Measurements from ENCODE around the gene NRXN3. TPM values are rescaled to one million over a fixed set of nuclear protein-coding genes. Genes with fewer than 3 reads are reported as not detected.
"Not testable (repeated sequence)": the region's sequence is repeated elsewhere in the genome, so short reads cannot be mapped to it uniquely, and the experiment has no call there.

Gene NRXN3
- total RNA-seq, 6 experiments from 2014 or later, result 0.07 to 0.28 (median 0.11) TPM; not detected in 2

GRCh38 chr14:79011091-79011919 lies 841.1 kb downstream of the NRXN3 start:
- Mint-ChIP-seq H3K9me3 (no peaks in the 10 kb centered on the region), H3K27me3 (ENCODE audit: insufficient read depth) (no peaks in the 10 kb centered on the region), H3K27ac (peak overlapping the region; percentile 80), H3K36me3 (ENCODE audit: low read depth) (peaks cover 5% of the 10 kb centered on the region; the same call in 1 of the 2 replicates), H3K4me3 (peak overlapping the region; percentile 70), H3K4me1 (ENCODE audit: low read depth) (peaks cover 51% of the 10 kb centered on the region)
- peak; percentile 84 for TF ChIP-seq CTCF (IDR thresholded peaks at IDR 0.05)
- DNase-seq, result peak; percentile 78

- DNase-seq, result peak; percentile 56
- TF ChIP-seq CTCF (IDR thresholded peaks at IDR 0.05), result no peak
- peak overlapping the region; percentile 80 for H3K27ac Mint-ChIP-seq
- no peaks in the 10 kb centered on the region for H3K27me3 Mint-ChIP-seq (ENCODE audit: insufficient read depth)
- H3K36me3 Mint-ChIP-seq (ENCODE audit: low read depth), result peaks cover 5% of the 10 kb centered on the region; the same call in 1 of the 2 replicates
- H3K4me3 Mint-ChIP-seq, result peak overlapping the region; percentile 70
- no peaks in the 10 kb centered on the region for H3K9me3 Mint-ChIP-seq
- H3K4me1 Mint-ChIP-seq (ENCODE audit: low read depth), result peaks cover 57% of the 10 kb centered on the region
Measured at GRCh38 chr14:79011920-79012204, 841.7 kb downstream of the NRXN3 start.

GRCh38 chr14:79016828-79017505 lies 846.8 kb downstream of the NRXN3 start:
- H3K4me3 Mint-ChIP-seq, result no peak overlapping the region
- H3K9me3 Mint-ChIP-seq, result no peaks in the 10 kb centered on the region
- H3K27me3 Mint-ChIP-seq (ENCODE audit: insufficient read depth), result no peaks in the 10 kb centered on the region
- DNase-seq, result peak; percentile 88
- H3K36me3 Mint-ChIP-seq (ENCODE audit: low read depth), result peaks cover 5% of the 10 kb centered on the region; the same call in 1 of the 2 replicates
- H3K27ac Mint-ChIP-seq, result peak overlapping the region; percentile 43; the same call in 1 of the 2 replicates
- H3K4me1 Mint-ChIP-seq (ENCODE audit: low read depth), result peaks cover 51% of the 10 kb centered on the region
- no peak for TF ChIP-seq CTCF (IDR thresholded peaks at IDR 0.05)

GRCh38 chr14:79017561-79017960 lies 847.4 kb downstream of the NRXN3 start:
- Mint-ChIP-seq H3K4me1 (ENCODE audit: low read depth) (peaks cover 45% of the 10 kb centered on the region), H3K36me3 (ENCODE audit: low read depth) (peaks cover 5% of the 10 kb centered on the region; the same call in 1 of the 2 replicates), H3K27me3 (ENCODE audit: insufficient read depth) (no peaks in the 10 kb centered on the region), H3K4me3 (no peak overlapping the region), H3K9me3 (no peaks in the 10 kb centered on the region), H3K27ac (no peak overlapping the region)
- DNase-seq, result no peak
- peak; percentile 13; the same call in 1 of the 2 replicates for TF ChIP-seq CTCF (IDR thresholded peaks at IDR 0.05)

- Mint-ChIP-seq H3K4me3 (no peak overlapping the region), H3K36me3 (ENCODE audit: low read depth) (peaks cover 5% of the 10 kb centered on the region; the same call in 1 of the 2 replicates), H3K9me3 (no peaks in the 10 kb centered on the region), H3K27me3 (ENCODE audit: insufficient read depth) (peaks cover 4% of the 10 kb centered on the region), H3K4me1 (ENCODE audit: low read depth) (peaks cover 36% of the 10 kb centered on the region), H3K27ac (0 out of 2 replicates have a peak overlapping the region, but pooled peaks have one; percentile 2)
- no peak for TF ChIP-seq CTCF (IDR thresholded peaks at IDR 0.05)
- DNase-seq, result peak; percentile 57
Measured at GRCh38 chr14:79018836-79019235, 848.7 kb downstream of the NRXN3 start.

- H3K4me1 Mint-ChIP-seq (ENCODE audit: low read depth), result peaks cover 36% of the 10 kb centered on the region
Measured at GRCh38 chr14:79019898-79020297, 849.7 kb downstream of the NRXN3 start.

More at GRCh38 chr14:79019898-79020297, 849.7 kb downstream of the NRXN3 start:
- not testable (repeated sequence) for H3K9me3 Mint-ChIP-seq; H3K36me3 Mint-ChIP-seq (ENCODE audit: low read depth); H3K27me3 Mint-ChIP-seq (ENCODE audit: insufficient read depth); H3K4me3 Mint-ChIP-seq; DNase-seq; H3K27ac Mint-ChIP-seq
